Muscle of leg (tissue), 16 donors: ENCODE results near the gene DHX36. TPM values are rescaled to one million over a fixed set of nuclear protein-coding genes. Genes with fewer than 3 reads are reported as not detected.
A peak's percentile ranks its signal among the peaks of the same experiment; 100 is the strongest.

Experiments used
- DNase-seq: peaks from one replicate; pipeline ENCODE4 v3.0.0; 2013
- H3K27ac ChIP-seq: one replicate; pipeline ENCODE4 v1.5.1; 2013; ENCODE audit warnings: mild to moderate bottlenecking, low read length, control low read depth
- H3K27me3 ChIP-seq: one replicate; pipeline ENCODE4 v1.6.1; 2013; ENCODE audit warnings: low read length; ENCODE audit not compliant: control insufficient read depth, insufficient read depth
- H3K36me3 ChIP-seq: one replicate; pipeline ENCODE4 v1.6.1; 2013; ENCODE audit warnings: low read length; ENCODE audit not compliant: control insufficient read depth, insufficient read depth
- H3K4me1 ChIP-seq: one replicate; pipeline ENCODE4 v1.6.1; 2013; ENCODE audit warnings: low read length; ENCODE audit not compliant: control insufficient read depth, insufficient read depth
- H3K4me3 ChIP-seq: one replicate; pipeline ENCODE4 v1.5.1; 2013; ENCODE audit warnings: low read length, control low read depth
- H3K9me3 ChIP-seq: replicated peaks from 2 replicates; pipeline ENCODE4 v1.6.1; 2013; ENCODE audit warnings: low read depth, low read length; ENCODE audit not compliant: control insufficient read depth
- WGBS: methylation state at CpG from one replicate; pipeline ENCODE4 v1.1.5; 2013; ENCODE audit warnings: missing lambda C conversion rate; ENCODE audit not compliant: insufficient coverage; 5-methylcytosine and 5-hydroxymethylcytosine counted together
- long read RNA-seq, 11 donors: transcript quantifications; one replicate each; lab custom pipeline, GENCODE V29; 2026
- polyA plus RNA-seq, 8 donors: library from polyadenylated mRNA; unstranded; fragments of 120-200 nt; gene quantifications; one replicate each; pipeline versions ENCODE4 v1.2.1 to v1.2.3, GENCODE V29; 2013; ENCODE audit warnings: inconsistent platforms in 1 of 8, low replicate concordance in 1 of 8; ENCODE audit not compliant: insufficient read length in 8 of 8, insufficient read depth in 1 of 8
- total RNA-seq: library from RNA; stranded (reverse); fragments of 120-200 nt; gene quantifications from one replicate; pipeline ENCODE4 v1.2.4, GENCODE V29; 2013

DHX36 gene, protein sequence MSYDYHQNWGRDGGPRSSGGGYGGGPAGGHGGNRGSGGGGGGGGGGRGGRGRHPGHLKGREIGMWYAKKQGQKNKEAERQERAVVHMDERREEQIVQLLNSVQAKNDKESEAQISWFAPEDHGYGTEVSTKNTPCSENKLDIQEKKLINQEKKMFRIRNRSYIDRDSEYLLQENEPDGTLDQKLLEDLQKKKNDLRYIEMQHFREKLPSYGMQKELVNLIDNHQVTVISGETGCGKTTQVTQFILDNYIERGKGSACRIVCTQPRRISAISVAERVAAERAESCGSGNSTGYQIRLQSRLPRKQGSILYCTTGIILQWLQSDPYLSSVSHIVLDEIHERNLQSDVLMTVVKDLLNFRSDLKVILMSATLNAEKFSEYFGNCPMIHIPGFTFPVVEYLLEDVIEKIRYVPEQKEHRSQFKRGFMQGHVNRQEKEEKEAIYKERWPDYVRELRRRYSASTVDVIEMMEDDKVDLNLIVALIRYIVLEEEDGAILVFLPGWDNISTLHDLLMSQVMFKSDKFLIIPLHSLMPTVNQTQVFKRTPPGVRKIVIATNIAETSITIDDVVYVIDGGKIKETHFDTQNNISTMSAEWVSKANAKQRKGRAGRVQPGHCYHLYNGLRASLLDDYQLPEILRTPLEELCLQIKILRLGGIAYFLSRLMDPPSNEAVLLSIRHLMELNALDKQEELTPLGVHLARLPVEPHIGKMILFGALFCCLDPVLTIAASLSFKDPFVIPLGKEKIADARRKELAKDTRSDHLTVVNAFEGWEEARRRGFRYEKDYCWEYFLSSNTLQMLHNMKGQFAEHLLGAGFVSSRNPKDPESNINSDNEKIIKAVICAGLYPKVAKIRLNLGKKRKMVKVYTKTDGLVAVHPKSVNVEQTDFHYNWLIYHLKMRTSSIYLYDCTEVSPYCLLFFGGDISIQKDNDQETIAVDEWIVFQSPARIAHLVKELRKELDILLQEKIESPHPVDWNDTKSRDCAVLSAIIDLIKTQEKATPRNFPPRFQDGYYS
- total RNA-seq (66.0 TPM), polyA plus RNA-seq (10 to 100 TPM; 36.8 to 58.3 (median 44.8) TPM)
- long read RNA-seq, donor 1, full-length matches to known transcripts = 8 of 18 reads
- long read RNA-seq, donor 1, partial matches to known transcripts = 10 of 18 reads
- long read RNA-seq, donor 1, other reads (novel, unspliced or antisense) = 0 of 18 reads
- long read RNA-seq, donor 2, partial matches to known transcripts = 0 of 3 reads
- long read RNA-seq, donor 2, other reads (novel, unspliced or antisense) = 0 of 3 reads
- long read RNA-seq, donor 3, full-length matches to known transcripts = 4 of 21 reads
- long read RNA-seq, donor 3, partial matches to known transcripts = 17 of 21 reads
- long read RNA-seq, donor 3, other reads (novel, unspliced or antisense) = 0 of 21 reads
- long read RNA-seq, donor 4, full-length matches to known transcripts = 6 of 11 reads
- long read RNA-seq, donor 4, partial matches to known transcripts = 5 of 11 reads
- long read RNA-seq, donor 4, other reads (novel, unspliced or antisense) = 0 of 11 reads
- long read RNA-seq, donor 5, full-length matches to known transcripts = 22 of 66 reads
- long read RNA-seq, donor 5, partial matches to known transcripts = 44 of 66 reads
- long read RNA-seq, donor 5, other reads (novel, unspliced or antisense) = 0 of 66 reads
- long read RNA-seq, donor 6, full-length matches to known transcripts = 18 of 49 reads
- long read RNA-seq, donor 6, partial matches to known transcripts = 31 of 49 reads
- long read RNA-seq, donor 6, other reads (novel, unspliced or antisense) = 0 of 49 reads
- long read RNA-seq, donor 7, full-length matches to known transcripts = 16 of 41 reads
- long read RNA-seq, donor 7, partial matches to known transcripts = 25 of 41 reads
- long read RNA-seq, donor 7, other reads (novel, unspliced or antisense) = 0 of 41 reads
- long read RNA-seq, donor 8, transcript DHX36-211 (3 exons, 833 nt) = major isoform, 11 of 22 reads
- long read RNA-seq, donor 8, partial matches to known transcripts = 9 of 22 reads
- long read RNA-seq, donor 8, other reads (novel, unspliced or antisense) = 0 of 22 reads
- long read RNA-seq, donor 9, transcript DHX36-211 (3 exons, 833 nt) = major isoform, 13 of 23 reads
- long read RNA-seq, donor 9, partial matches to known transcripts = 8 of 23 reads
- long read RNA-seq, donor 9, other reads (novel, unspliced or antisense) = 0 of 23 reads
- long read RNA-seq, donor 10, full-length matches to known transcripts = 22 of 36 reads
- long read RNA-seq, donor 10, partial matches to known transcripts = 14 of 36 reads
- long read RNA-seq, donor 10, other reads (novel, unspliced or antisense) = 0 of 36 reads
- long read RNA-seq, donor 11, transcript DHX36-211 (3 exons, 833 nt) = major isoform, 9 of 27 reads
- long read RNA-seq, donor 11, partial matches to known transcripts = 14 of 27 reads
- long read RNA-seq, donor 11, other reads (novel, unspliced or antisense) = 0 of 27 reads

DNA sequence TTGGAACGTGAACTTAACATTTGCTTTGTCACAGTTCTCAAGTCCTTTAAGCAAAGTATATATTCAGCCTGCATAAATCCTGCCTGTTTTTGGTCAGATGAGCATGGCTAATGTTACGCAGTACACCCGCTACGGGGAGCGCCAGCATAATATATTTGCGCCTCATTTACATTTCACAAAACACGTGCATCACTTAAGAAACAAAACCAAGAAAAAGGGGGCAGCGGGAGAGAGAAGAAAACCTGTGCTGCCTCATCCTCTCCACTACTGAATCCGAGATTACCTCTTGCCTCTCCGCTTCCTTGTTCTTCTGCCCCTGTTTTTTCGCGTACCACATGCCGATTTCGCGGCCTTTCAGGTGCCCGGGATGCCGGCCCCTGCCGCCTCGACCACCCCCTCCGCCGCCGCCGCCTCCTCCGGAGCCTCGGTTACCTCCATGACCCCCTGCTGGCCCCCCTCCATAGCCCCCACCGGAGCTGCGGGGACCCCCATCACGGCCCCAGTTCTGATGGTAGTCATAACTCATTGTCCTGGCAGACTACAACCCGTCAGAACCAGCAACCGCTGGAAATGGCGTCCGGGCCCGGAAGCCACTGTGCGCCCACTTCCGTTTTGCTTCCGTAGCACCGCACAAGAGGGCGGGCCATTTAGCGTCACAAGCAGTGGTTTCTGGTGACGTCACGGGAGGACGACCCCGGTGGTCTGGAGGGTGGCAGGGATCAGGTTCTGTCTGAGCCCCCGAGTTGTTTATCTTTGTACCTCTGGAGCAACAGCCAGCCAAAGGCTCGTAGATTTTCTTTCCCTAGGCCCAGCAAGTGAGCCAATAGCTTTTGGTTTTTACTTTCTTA is at the start of gene DHX36:
Gene DHX36 (minus strand): TSS at position 597 of the 848 bp plus-strand sequence. CDS start 71 bp downstream, at position 526.
- H3K36me3 ChIP-seq = no peaks in the 10 kb centered on the region
- H3K9me3 ChIP-seq = no peaks in the 10 kb centered on the region
- DNase-seq = peak; percentile 97
- H3K4me1 ChIP-seq = no peaks in the 10 kb centered on the region
- H3K4me3 ChIP-seq = peak within 1 kb of the TSS; percentile 60
- no peaks in the 10 kb centered on the region for H3K27me3 ChIP-seq
- H3K27ac ChIP-seq = peak within 1 kb of the TSS; percentile 96
- WGBS = under 1% methylated on average over 36 of the region's 45 CpGs

GRCh38 chr3:154367221-154367620 is 42.9 kb upstream of the DHX36 start:
- DNase-seq = no peak
- Histone ChIP-seq H3K27me3 (no peaks in the 10 kb centered on the region), H3K4me1 (no peaks in the 10 kb centered on the region), H3K4me3 (no peak overlapping the region), H3K27ac (no peak overlapping the region), H3K9me3 (peaks cover 2% of the 10 kb centered on the region), H3K36me3 (no peaks in the 10 kb centered on the region)
- WGBS = 40% methylated on average over 1 of the region's 3 CpGs

DNA sequence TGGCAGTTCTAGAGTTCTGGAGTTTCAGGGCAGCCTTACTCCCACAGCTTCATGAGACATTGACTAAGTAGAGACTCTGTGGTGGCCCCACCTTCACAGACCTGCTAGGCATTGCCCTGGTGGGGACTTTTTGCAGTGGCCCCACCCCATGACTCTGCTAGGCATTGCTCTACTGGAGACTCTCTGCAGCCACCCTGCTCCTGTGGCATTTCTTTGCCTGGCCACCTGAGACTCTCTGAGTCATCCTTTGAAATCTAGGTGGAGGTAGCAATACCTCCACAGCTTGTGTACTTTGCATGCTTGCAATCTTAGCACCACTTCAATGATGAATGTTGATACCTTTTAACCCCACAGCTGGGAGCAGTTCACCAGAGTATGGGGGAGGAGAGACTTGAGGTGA is 40.6 kb upstream of the DHX36 start:
- H3K36me3 ChIP-seq = no peaks in the 10 kb centered on the region
- H3K4me3 ChIP-seq = no peak overlapping the region
- no peak overlapping the region for H3K27ac ChIP-seq
- no peak for DNase-seq
- H3K4me1 ChIP-seq = no peaks in the 10 kb centered on the region
- peaks cover 2% of the 10 kb centered on the region for H3K9me3 ChIP-seq
- H3K27me3 ChIP-seq = no peaks in the 10 kb centered on the region

GRCh38 chr3:154361099-154361498 is 36.8 kb upstream of the DHX36 start:
- H3K27me3 ChIP-seq = no peaks in the 10 kb centered on the region
- H3K27ac ChIP-seq = no peak overlapping the region
- peaks cover 2% of the 10 kb centered on the region for H3K9me3 ChIP-seq
- no peaks in the 10 kb centered on the region for H3K4me1 ChIP-seq
- no CpG with 5 or more reads among the region's 1 CpG for WGBS
- no peak overlapping the region for H3K4me3 ChIP-seq
- no peak for DNase-seq
- H3K36me3 ChIP-seq = no peaks in the 10 kb centered on the region

DNA sequence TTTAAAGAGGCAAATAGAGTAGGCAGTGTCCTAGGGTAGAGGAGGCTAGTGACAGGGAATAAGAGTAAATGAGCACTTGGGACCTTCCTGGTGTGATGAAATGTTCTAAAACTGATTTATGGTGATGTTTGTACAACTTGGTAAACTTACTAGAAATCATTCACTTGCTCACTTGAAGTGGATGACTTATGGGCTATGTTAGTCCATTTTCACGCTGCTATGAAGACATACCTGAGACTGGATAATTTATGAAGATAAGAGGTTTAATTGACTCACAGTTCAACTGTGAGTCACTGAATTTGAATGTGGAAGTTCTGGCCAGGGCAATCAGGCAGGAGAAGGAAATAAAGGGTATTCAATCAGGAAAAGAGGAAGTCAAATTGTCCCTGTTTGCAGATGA is 31.7 kb upstream of the DHX36 start:
- Histone ChIP-seq H3K27ac (no peak overlapping the region), H3K9me3 (no peaks in the 10 kb centered on the region), H3K4me3 (no peak overlapping the region), H3K27me3 (no peaks in the 10 kb centered on the region), H3K36me3 (no peaks in the 10 kb centered on the region), H3K4me1 (no peaks in the 10 kb centered on the region)
- 63% methylated on average over 1 of the region's 1 CpG for WGBS
- DNase-seq = no peak

GRCh38 chr3:154349223-154349622 is 24.9 kb upstream of the DHX36 start:
- no CpG with 5 or more reads among the region's 2 CpGs for WGBS
- no peak overlapping the region for H3K4me3 ChIP-seq
- no peaks in the 10 kb centered on the region for H3K27me3 ChIP-seq
- DNase-seq = no peak
- H3K4me1 ChIP-seq = no peaks in the 10 kb centered on the region
- H3K36me3 ChIP-seq = no peaks in the 10 kb centered on the region
- no peaks in the 10 kb centered on the region for H3K9me3 ChIP-seq
- H3K27ac ChIP-seq = no peak overlapping the region

GRCh38 chr3:154345422-154346122 is 21.3 kb upstream of the DHX36 start:
- Histone ChIP-seq H3K36me3 (no peaks in the 10 kb centered on the region), H3K27ac (no peak overlapping the region), H3K4me3 (no peak overlapping the region), H3K4me1 (no peaks in the 10 kb centered on the region), H3K9me3 (no peaks in the 10 kb centered on the region), H3K27me3 (no peaks in the 10 kb centered on the region)
- WGBS = no CpG with 5 or more reads among the region's 2 CpGs
- DNase-seq = no peak
